Stimulated activated naive CD8-positive, alpha-beta T cell treated with anti-CD3 and anti-CD28 coated beads, Interleukin-15, Interleukin-2, amounts not matched to agents 100 ng/mL and 50 ng/mL, for 24 hours (primary cell): ENCODE data around the gene KLHL26.
A peak's percentile ranks its signal among the peaks of the same experiment; 100 is the strongest.

Source experiments
- H3K27ac Mint-ChIP-seq: one replicate; pipeline ENCODE4 v1.8.0; 2021; ENCODE audit warnings: mild to moderate bottlenecking, mixed read lengths
- H3K27me3 Mint-ChIP-seq: one replicate; pipeline ENCODE4 v1.8.0; 2021; ENCODE audit warnings: mixed read lengths
- H3K36me3 Mint-ChIP-seq: one replicate; pipeline ENCODE4 v1.8.0; 2021; ENCODE audit warnings: low read depth, mixed read lengths
- H3K4me1 Mint-ChIP-seq: one replicate; pipeline ENCODE4 v1.8.0; 2021; ENCODE audit warnings: low read depth, mixed read lengths
- H3K4me3 Mint-ChIP-seq: one replicate; pipeline ENCODE4 v1.8.0; 2021; ENCODE audit warnings: mild to moderate bottlenecking, mixed read lengths
- H3K9me3 Mint-ChIP-seq: one replicate; pipeline ENCODE4 v1.8.0; 2021; ENCODE audit warnings: mixed read lengths

The KLHL26 gene

GRCh38 chr19:18618236-18618635 lies 18.6 kb upstream of the KLHL26 start:
- no peak overlapping the region for H3K27ac Mint-ChIP-seq
- H3K27me3 Mint-ChIP-seq: peaks cover 32% of the 10 kb centered on the region
- no peaks in the 10 kb centered on the region for H3K36me3 Mint-ChIP-seq
- H3K4me1 Mint-ChIP-seq: peaks cover 3% of the 10 kb centered on the region
- no peak overlapping the region for H3K4me3 Mint-ChIP-seq
- H3K9me3 Mint-ChIP-seq: no peaks in the 10 kb centered on the region

- no peak overlapping the region for H3K4me3 Mint-ChIP-seq
- no peaks in the 10 kb centered on the region for H3K4me1 Mint-ChIP-seq
- no peaks in the 10 kb centered on the region for H3K9me3 Mint-ChIP-seq
- peaks cover 13% of the 10 kb centered on the region for H3K27me3 Mint-ChIP-seq
- H3K36me3 Mint-ChIP-seq: no peaks in the 10 kb centered on the region
- H3K27ac Mint-ChIP-seq: no peak overlapping the region
Observed at GRCh38 chr19:18620311-18620710, 16.5 kb upstream of the KLHL26 start.

GRCh38 chr19:18620902-18621301 lies 15.9 kb upstream of the KLHL26 start:
- peaks cover 9% of the 10 kb centered on the region for H3K27me3 Mint-ChIP-seq
- no peaks in the 10 kb centered on the region for H3K9me3 Mint-ChIP-seq
- H3K27ac Mint-ChIP-seq: no peak overlapping the region
- H3K4me1 Mint-ChIP-seq: no peaks in the 10 kb centered on the region
- no peak overlapping the region for H3K4me3 Mint-ChIP-seq
- H3K36me3 Mint-ChIP-seq: no peaks in the 10 kb centered on the region

- no peak overlapping the region for H3K27ac Mint-ChIP-seq
- H3K36me3 Mint-ChIP-seq: no peaks in the 10 kb centered on the region
- H3K4me3 Mint-ChIP-seq: no peak overlapping the region
- H3K9me3 Mint-ChIP-seq: no peaks in the 10 kb centered on the region
- no peaks in the 10 kb centered on the region for H3K4me1 Mint-ChIP-seq
- peaks cover 6% of the 10 kb centered on the region for H3K27me3 Mint-ChIP-seq
Observed at GRCh38 chr19:18626906-18627305, 9.9 kb upstream of the KLHL26 start.

- peaks cover 6% of the 10 kb centered on the region for H3K27me3 Mint-ChIP-seq
- H3K27ac Mint-ChIP-seq: peak overlapping the region; percentile 16
- H3K4me3 Mint-ChIP-seq: no peak overlapping the region
- H3K9me3 Mint-ChIP-seq: no peaks in the 10 kb centered on the region
- H3K4me1 Mint-ChIP-seq: no peaks in the 10 kb centered on the region
- H3K36me3 Mint-ChIP-seq: no peaks in the 10 kb centered on the region
Observed at GRCh38 chr19:18629166-18630088, 7.4 kb upstream of the KLHL26 start.

GRCh38 chr19:18633321-18633720 lies 3.5 kb upstream of the KLHL26 start:
- Mint-ChIP-seq H3K27ac (no peak overlapping the region), H3K4me3 (no peak overlapping the region), H3K9me3 (no peaks in the 10 kb centered on the region), H3K36me3 (no peaks in the 10 kb centered on the region), H3K4me1 (peaks cover 20% of the 10 kb centered on the region), H3K27me3 (peaks cover 10% of the 10 kb centered on the region)

- no peak overlapping the region for H3K27ac Mint-ChIP-seq
- no peaks in the 10 kb centered on the region for H3K9me3 Mint-ChIP-seq
- H3K4me3 Mint-ChIP-seq: no peak overlapping the region
Observed at GRCh38 chr19:18634612-18635297, 2.1 kb upstream of the KLHL26 start.

GRCh38 chr19:18635831-18636182 lies 1.0 kb upstream of the KLHL26 start:
- peaks cover 5% of the 10 kb centered on the region for H3K27me3 Mint-ChIP-seq
- no peaks in the 10 kb centered on the region for H3K9me3 Mint-ChIP-seq
- no peaks in the 10 kb centered on the region for H3K36me3 Mint-ChIP-seq
- H3K27ac Mint-ChIP-seq: peak overlapping the region; percentile 17
- peaks cover 21% of the 10 kb centered on the region for H3K4me1 Mint-ChIP-seq
- peak overlapping the region; percentile 82 for H3K4me3 Mint-ChIP-seq

More at GRCh38 chr19:18634612-18635297, 2.1 kb upstream of the KLHL26 start:
- peaks cover 8% of the 10 kb centered on the region for H3K27me3 Mint-ChIP-seq
- peaks cover 21% of the 10 kb centered on the region for H3K4me1 Mint-ChIP-seq
- no peaks in the 10 kb centered on the region for H3K36me3 Mint-ChIP-seq

GRCh38 chr19:18636183-18636968 lies 452 bp upstream of the KLHL26 start:
- Mint-ChIP-seq H3K9me3 (no peaks in the 10 kb centered on the region), H3K27me3 (peaks cover 5% of the 10 kb centered on the region), H3K4me3 (peak overlapping the region; percentile 82), H3K4me1 (peaks cover 21% of the 10 kb centered on the region), H3K36me3 (no peaks in the 10 kb centered on the region), H3K27ac (peak overlapping the region; percentile 87)

- Mint-ChIP-seq H3K27me3 (peaks cover 5% of the 10 kb centered on the region), H3K9me3 (no peaks in the 10 kb centered on the region), H3K4me3 (peak overlapping the region; percentile 82), H3K27ac (peak overlapping the region; percentile 31), H3K4me1 (peaks cover 21% of the 10 kb centered on the region), H3K36me3 (no peaks in the 10 kb centered on the region)
Observed at GRCh38 chr19:18637673-18638630, 1.1 kb downstream of the KLHL26 start.

GRCh38 chr19:18639706-18640243 lies 2.9 kb downstream of the KLHL26 start:
- Mint-ChIP-seq H3K9me3 (no peaks in the 10 kb centered on the region), H3K4me3 (no peak overlapping the region), H3K4me1 (peaks cover 29% of the 10 kb centered on the region), H3K36me3 (peaks cover 5% of the 10 kb centered on the region), H3K27me3 (peaks cover 2% of the 10 kb centered on the region), H3K27ac (no peak overlapping the region)

- H3K4me1 Mint-ChIP-seq: peaks cover 17% of the 10 kb centered on the region
- H3K27ac Mint-ChIP-seq: no peak overlapping the region
- H3K9me3 Mint-ChIP-seq: no peaks in the 10 kb centered on the region
- no peaks in the 10 kb centered on the region for H3K27me3 Mint-ChIP-seq
- H3K36me3 Mint-ChIP-seq: peaks cover 5% of the 10 kb centered on the region
- no peak overlapping the region for H3K4me3 Mint-ChIP-seq
Observed at GRCh38 chr19:18644196-18645034, 7.6 kb downstream of the KLHL26 start.

GRCh38 chr19:18645035-18645511 lies 8.2 kb downstream of the KLHL26 start:
- Mint-ChIP-seq H3K4me1 (peaks cover 22% of the 10 kb centered on the region), H3K27ac (no peak overlapping the region), H3K27me3 (no peaks in the 10 kb centered on the region), H3K4me3 (no peak overlapping the region), H3K9me3 (no peaks in the 10 kb centered on the region), H3K36me3 (peaks cover 5% of the 10 kb centered on the region)
